Upper lobe of left lung (tissue), 4 donors: ENCODE results near the gene AADACL4.

Experiments used
- POLR2A ChIP-seq, 4 donors: fragments of 450-650 bp; IDR thresholded peaks; one replicate each; pipeline ENCODE4 v1.5.1; 2016 to 2017; ENCODE audit warnings: antibody characterized with exemption in 4 of 4, mild to moderate bottlenecking in 2 of 4
- TF ChIP-seq, protein P1 (sequence below), 6 experiments: fragments of 450-650 bp in 4 of 6; fragments of 200-600 bp in 2 of 6; sonication (generic) in 2 of 6; IDR thresholded peaks; one replicate each; pipeline ENCODE4 v1.5.1; 2016 to 2019; ENCODE audit warnings: antibody characterized with exemption in 6 of 6

DNA sequence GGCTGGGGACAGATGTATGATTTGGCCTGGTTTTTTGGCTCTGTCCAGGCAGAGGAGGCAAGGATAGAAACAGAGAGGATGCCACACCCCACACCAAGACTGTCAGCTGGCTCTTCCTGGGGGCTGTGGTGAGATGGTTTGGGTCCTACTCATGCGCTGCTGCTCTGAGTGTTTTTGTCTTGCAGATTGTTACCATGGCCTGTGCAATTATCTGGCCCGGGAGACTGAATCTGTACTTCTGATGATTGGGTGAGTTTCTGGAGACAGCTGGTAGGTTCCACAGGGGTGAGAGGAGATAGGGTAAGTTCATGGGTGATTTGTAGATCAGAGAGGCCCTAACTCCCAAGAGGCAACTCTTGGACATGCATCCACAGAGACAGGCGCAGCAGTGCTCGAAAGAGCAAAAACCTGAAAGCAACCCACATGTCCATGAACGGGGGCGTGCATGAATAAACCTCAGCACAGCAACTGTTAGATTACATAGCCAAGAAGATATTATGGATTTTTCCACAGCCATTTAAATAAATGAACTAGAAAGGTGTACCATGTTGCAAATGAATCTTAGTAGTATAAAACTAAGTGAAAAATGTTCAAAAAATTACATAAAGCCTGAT, 17.8 kb downstream of the AADACL4 start:
- TF ChIP-seq, protein P1, sequence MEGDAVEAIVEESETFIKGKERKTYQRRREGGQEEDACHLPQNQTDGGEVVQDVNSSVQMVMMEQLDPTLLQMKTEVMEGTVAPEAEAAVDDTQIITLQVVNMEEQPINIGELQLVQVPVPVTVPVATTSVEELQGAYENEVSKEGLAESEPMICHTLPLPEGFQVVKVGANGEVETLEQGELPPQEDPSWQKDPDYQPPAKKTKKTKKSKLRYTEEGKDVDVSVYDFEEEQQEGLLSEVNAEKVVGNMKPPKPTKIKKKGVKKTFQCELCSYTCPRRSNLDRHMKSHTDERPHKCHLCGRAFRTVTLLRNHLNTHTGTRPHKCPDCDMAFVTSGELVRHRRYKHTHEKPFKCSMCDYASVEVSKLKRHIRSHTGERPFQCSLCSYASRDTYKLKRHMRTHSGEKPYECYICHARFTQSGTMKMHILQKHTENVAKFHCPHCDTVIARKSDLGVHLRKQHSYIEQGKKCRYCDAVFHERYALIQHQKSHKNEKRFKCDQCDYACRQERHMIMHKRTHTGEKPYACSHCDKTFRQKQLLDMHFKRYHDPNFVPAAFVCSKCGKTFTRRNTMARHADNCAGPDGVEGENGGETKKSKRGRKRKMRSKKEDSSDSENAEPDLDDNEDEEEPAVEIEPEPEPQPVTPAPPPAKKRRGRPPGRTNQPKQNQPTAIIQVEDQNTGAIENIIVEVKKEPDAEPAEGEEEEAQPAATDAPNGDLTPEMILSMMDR (IDR thresholded peaks at IDR 0.05) = no peak
- no peak for TF ChIP-seq POLR2A (IDR thresholded peaks at IDR 0.05)
